ENCODE measurements around the gene ZNF385B. TPM values are rescaled to one million over a fixed set of nuclear protein-coding genes. Genes with fewer than 3 reads are reported as not detected.

Gene ZNF385B
- total RNA-seq, 5 donors from 2014 or later (not counting 1 experiment from before 2014, with no cell fraction given) = 0.12 TPM; not detected in 4

GRCh38 chr2:179447839-179448447, 413.5 kb downstream of the ZNF385B start:
- Histone ChIP-seq H3K4me1 (ENCODE audit: control insufficient read depth in 1 of 2, extremely low read depth in 1 of 2, insufficient read depth in 2 of 2, low read length in 2 of 2) (no peaks in the 10 kb centered on the region), H3K27ac (ENCODE audit: low read length) (no peak overlapping the region), H3K27me3 (replicated peaks in 1 of 2; ENCODE audit: control insufficient read depth in 2 of 2, extremely low read depth in 1 of 2, insufficient read depth in 2 of 2, low read length in 1 of 2) (peaks cover 0 to 3% of the 10 kb centered on the region in 2 experiments), H3K4me3 (ENCODE audit: control insufficient read depth in 1 of 2, extremely low read depth in 1 of 2, low read length in 1 of 2) (no peak overlapping the region), H3K36me3 (ENCODE audit: control insufficient read depth in 2 of 2, extremely low read depth in 1 of 2, insufficient read depth in 1 of 2, low read length in 1 of 2) (no peaks in the 10 kb centered on the region), H3K9me3 (no peaks in the 10 kb centered on the region)
- ATAC-seq (replicated peaks in 1 of 4) = no peak
- WGBS (ENCODE audit: insufficient coverage) = no CpG with 5 or more reads among the region's 1 CpG
- CTCF ChIA-PET = no interaction called here
- Mint-ChIP-seq H3K4me1 (no peaks in the 10 kb centered on the region), H3K36me3 (no peaks in the 10 kb centered on the region), H3K9me3 (no peaks in the 10 kb centered on the region), H3K4me3 (no peak overlapping the region), H3K27ac (no peak overlapping the region), H3K27me3 (peaks cover 2 to 18% of the 10 kb centered on the region in 2 donors)
- no peak for DNase-seq
- POLR2A ChIA-PET = no interaction called here

DNA sequence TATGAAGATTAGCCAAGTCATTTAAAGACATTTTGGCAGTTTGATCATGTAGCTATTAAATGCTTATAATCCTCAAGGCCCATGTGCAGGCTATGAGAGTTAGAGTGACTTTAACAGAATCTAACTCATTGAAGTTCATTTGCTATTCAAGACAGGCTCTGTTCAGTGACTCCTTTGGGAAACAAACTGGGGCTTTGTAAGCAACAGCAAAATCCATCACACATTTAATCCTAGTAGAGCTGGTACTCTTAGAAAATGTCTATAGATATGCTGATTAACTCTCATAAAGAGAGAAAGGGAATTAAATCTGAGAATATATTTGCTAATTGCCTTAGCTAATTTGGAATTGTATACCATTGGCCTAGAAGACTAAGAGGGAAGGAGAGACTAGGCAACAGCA, 414.0 kb downstream of the ZNF385B start:
- Mint-ChIP-seq H3K9me3 (no peaks in the 10 kb centered on the region), H3K27ac (no peak overlapping the region)
- CTCF ChIA-PET = no interaction called here

DNA sequence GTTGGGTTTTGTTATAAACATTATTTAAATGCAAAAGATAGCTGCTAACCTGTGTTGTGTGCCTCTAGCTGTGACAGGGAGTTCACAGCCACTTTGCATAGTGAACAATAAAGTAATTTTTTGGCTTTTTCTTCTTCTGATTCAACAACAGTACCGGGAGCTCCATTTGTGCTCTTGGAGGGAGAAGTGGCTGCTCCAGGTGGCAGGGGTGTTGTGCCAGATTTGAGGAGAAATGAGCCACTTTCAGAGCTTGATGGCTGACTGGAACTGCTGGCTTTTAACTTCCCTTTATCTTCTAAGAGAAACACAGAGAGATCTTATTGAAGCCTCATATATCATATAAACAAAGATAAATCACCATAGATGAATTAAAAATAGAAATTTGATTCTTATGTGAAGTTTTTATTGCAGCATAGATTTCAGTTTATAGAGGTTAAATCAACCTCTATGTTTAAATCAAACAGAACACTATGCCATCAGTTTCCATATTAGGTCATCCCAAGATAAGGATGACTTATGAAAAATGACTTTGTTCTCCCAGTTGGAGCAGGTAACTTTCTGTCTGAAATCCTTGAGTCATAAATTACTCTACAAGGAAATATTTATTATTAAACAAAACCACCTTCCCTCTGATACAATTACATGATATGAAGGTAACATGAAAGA, 414.8 kb downstream of the ZNF385B start:
- no CpG with 5 or more reads among the region's 1 CpG for WGBS (ENCODE audit: insufficient coverage)

More for the DNA sequence above, 414.0 kb downstream of the ZNF385B start:
- no peaks in the 10 kb centered on the region for H3K36me3 ChIP-seq (ENCODE audit: control insufficient read depth in 2 of 2, extremely low read depth in 1 of 2, insufficient read depth in 1 of 2, low read length in 1 of 2)
- Mint-ChIP-seq H3K36me3 (no peaks in the 10 kb centered on the region), H3K4me3 (no peak overlapping the region), H3K4me1 (no peaks in the 10 kb centered on the region), H3K27me3 (peaks cover 2 to 23% of the 10 kb centered on the region in 2 donors)
- H3K27me3 ChIP-seq (replicated peaks in 1 of 2; ENCODE audit: control insufficient read depth in 2 of 2, extremely low read depth in 1 of 2, insufficient read depth in 2 of 2, low read length in 1 of 2) = peaks cover 0 to 3% of the 10 kb centered on the region in 2 experiments
- H3K4me1 ChIP-seq (ENCODE audit: control insufficient read depth in 1 of 2, extremely low read depth in 1 of 2, insufficient read depth in 2 of 2, low read length in 2 of 2) = no peaks in the 10 kb centered on the region
- DNase-seq = no peak
- no peaks in the 10 kb centered on the region for H3K9me3 ChIP-seq
- POLR2A ChIA-PET = no interaction called here
- no peak overlapping the region for H3K4me3 ChIP-seq (ENCODE audit: control insufficient read depth in 1 of 2, extremely low read depth in 1 of 2, low read length in 1 of 2)
- ATAC-seq (replicated peaks in 1 of 4) = no peak
- H3K27ac ChIP-seq (ENCODE audit: low read length) = no peak overlapping the region

DNA sequence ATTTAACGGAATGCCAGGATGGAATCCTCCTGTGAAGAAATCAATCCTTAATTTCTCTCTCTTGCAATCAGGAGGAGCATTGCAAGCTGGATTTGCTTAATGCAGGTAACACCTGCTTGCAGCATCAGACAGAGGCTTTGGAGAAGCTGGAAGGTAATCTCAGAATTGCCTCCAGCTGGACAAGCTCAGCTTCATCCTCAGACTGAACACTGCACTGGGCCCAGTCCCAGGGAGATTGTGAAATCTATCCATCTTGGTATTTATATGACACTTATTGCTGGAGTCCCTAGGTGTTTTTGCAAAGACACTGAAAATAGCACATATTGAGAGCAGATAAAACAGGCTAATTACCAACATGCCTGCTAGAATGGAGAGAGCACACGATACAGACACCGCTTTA, 417.4 kb downstream of the ZNF385B start:
- Histone ChIP-seq H3K27me3 (replicated peaks in 1 of 2; ENCODE audit: control insufficient read depth in 2 of 2, extremely low read depth in 1 of 2, insufficient read depth in 2 of 2, low read length in 1 of 2) (peaks cover 0 to 5% of the 10 kb centered on the region in 2 experiments), H3K9me3 (no peaks in the 10 kb centered on the region), H3K4me3 (ENCODE audit: control insufficient read depth in 1 of 2, extremely low read depth in 1 of 2, low read length in 1 of 2) (no peak overlapping the region), H3K4me1 (ENCODE audit: control insufficient read depth in 1 of 2, extremely low read depth in 1 of 2, insufficient read depth in 2 of 2, low read length in 2 of 2) (no peaks in the 10 kb centered on the region), H3K27ac (ENCODE audit: low read length) (no peak overlapping the region), H3K36me3 (ENCODE audit: control insufficient read depth in 2 of 2, extremely low read depth in 1 of 2, insufficient read depth in 1 of 2, low read length in 1 of 2) (no peaks in the 10 kb centered on the region)
- no peaks in the 10 kb centered on the region for H3K36me3 Mint-ChIP-seq
- H3K9me3 Mint-ChIP-seq = no peaks in the 10 kb centered on the region
- ChIA-PET POLR2A (no interaction called here), CTCF (no interaction called here)
- H3K27me3 Mint-ChIP-seq = peaks cover 2 to 33% of the 10 kb centered on the region in 2 donors
- no peaks in the 10 kb centered on the region for H3K4me1 Mint-ChIP-seq
- DNase-seq (no peak), ATAC-seq (replicated peaks in 1 of 4) (no peak)
- WGBS (ENCODE audit: insufficient coverage) = no CpG with 5 or more reads among the region's 3 CpGs
- H3K27ac Mint-ChIP-seq = no peak overlapping the region
- H3K4me3 Mint-ChIP-seq = no peak overlapping the region

More for the DNA sequence above, 414.8 kb downstream of the ZNF385B start:
- no peaks in the 10 kb centered on the region for H3K4me1 Mint-ChIP-seq
- no peak overlapping the region for H3K4me3 ChIP-seq (ENCODE audit: control insufficient read depth in 1 of 2, extremely low read depth in 1 of 2, low read length in 1 of 2)
- no peak overlapping the region for H3K27ac Mint-ChIP-seq
- H3K27me3 ChIP-seq (replicated peaks in 1 of 2; ENCODE audit: control insufficient read depth in 2 of 2, extremely low read depth in 1 of 2, insufficient read depth in 2 of 2, low read length in 1 of 2) = peaks cover 0 to 3% of the 10 kb centered on the region in 2 experiments
- DNase-seq = no peak
- ChIA-PET POLR2A (no interaction called here), CTCF (no interaction called here)
- H3K4me1 ChIP-seq (ENCODE audit: control insufficient read depth in 1 of 2, extremely low read depth in 1 of 2, insufficient read depth in 2 of 2, low read length in 2 of 2) = no peaks in the 10 kb centered on the region
- no peaks in the 10 kb centered on the region for H3K36me3 ChIP-seq (ENCODE audit: control insufficient read depth in 2 of 2, extremely low read depth in 1 of 2, insufficient read depth in 1 of 2, low read length in 1 of 2)
- no peaks in the 10 kb centered on the region for H3K36me3 Mint-ChIP-seq
- no peak for ATAC-seq (replicated peaks in 1 of 4)
- H3K4me3 Mint-ChIP-seq = no peak overlapping the region
- peaks cover 2 to 24% of the 10 kb centered on the region in 2 donors for H3K27me3 Mint-ChIP-seq
- no peaks in the 10 kb centered on the region for H3K9me3 ChIP-seq
- no peaks in the 10 kb centered on the region for H3K9me3 Mint-ChIP-seq
- no peak overlapping the region for H3K27ac ChIP-seq (ENCODE audit: low read length)

- H3K27me3 Mint-ChIP-seq = peaks cover 5 to 36% of the 10 kb centered on the region in 2 donors
- H3K36me3 Mint-ChIP-seq = no peaks in the 10 kb centered on the region
- no peak overlapping the region for H3K27ac ChIP-seq (ENCODE audit: low read length)
- no peak overlapping the region for H3K4me3 Mint-ChIP-seq
- ChIA-PET CTCF (no interaction called here), POLR2A (no interaction called here)
- no peaks in the 10 kb centered on the region for H3K9me3 Mint-ChIP-seq
- ATAC-seq (replicated peaks in 1 of 4) = no peak
- peaks cover 0 to 5% of the 10 kb centered on the region in 2 experiments for H3K27me3 ChIP-seq (replicated peaks in 1 of 2; ENCODE audit: control insufficient read depth in 2 of 2, extremely low read depth in 1 of 2, insufficient read depth in 2 of 2, low read length in 1 of 2)
- H3K4me1 ChIP-seq (ENCODE audit: control insufficient read depth in 1 of 2, extremely low read depth in 1 of 2, insufficient read depth in 2 of 2, low read length in 2 of 2) = no peaks in the 10 kb centered on the region
- no peaks in the 10 kb centered on the region for H3K9me3 ChIP-seq
- no peak for DNase-seq
- no peak overlapping the region for H3K4me3 ChIP-seq (ENCODE audit: control insufficient read depth in 1 of 2, extremely low read depth in 1 of 2, low read length in 1 of 2)
- H3K4me1 Mint-ChIP-seq = no peaks in the 10 kb centered on the region
- no peaks in the 10 kb centered on the region for H3K36me3 ChIP-seq (ENCODE audit: control insufficient read depth in 2 of 2, extremely low read depth in 1 of 2, insufficient read depth in 1 of 2, low read length in 1 of 2)
- WGBS (ENCODE audit: insufficient coverage) = 87% methylated on average over 9 of the region's 12 CpGs
- H3K27ac Mint-ChIP-seq = no peak overlapping the region
These were observed 418.2 kb downstream of the ZNF385B start for GRCh38 chr2:179443180-179443579.

DNA sequence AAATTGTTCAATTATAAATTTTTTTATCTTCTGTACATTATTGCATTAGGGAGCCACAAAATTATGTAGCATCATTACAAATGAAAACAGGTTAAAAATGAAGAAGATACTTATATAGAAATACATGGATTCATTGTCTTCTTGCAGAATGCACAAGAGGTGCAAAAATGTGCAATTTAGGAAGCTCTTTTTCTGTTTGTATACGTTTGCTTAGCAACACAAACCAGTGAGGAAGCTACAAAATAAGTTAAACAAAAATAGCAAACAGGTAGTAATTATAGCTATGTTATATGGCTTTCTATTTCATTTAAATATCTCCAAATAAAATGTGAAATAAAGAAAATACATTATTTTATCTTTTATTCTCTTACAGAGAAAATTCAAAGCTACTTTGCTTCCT, 419.2 kb downstream of the ZNF385B start:
- no peak overlapping the region for H3K27ac Mint-ChIP-seq
- peaks cover 5 to 36% of the 10 kb centered on the region in 2 donors for H3K27me3 Mint-ChIP-seq
- no peaks in the 10 kb centered on the region for H3K9me3 Mint-ChIP-seq
- Histone ChIP-seq H3K9me3 (no peaks in the 10 kb centered on the region), H3K27me3 (replicated peaks in 1 of 2; ENCODE audit: control insufficient read depth in 2 of 2, extremely low read depth in 1 of 2, insufficient read depth in 2 of 2, low read length in 1 of 2) (peaks cover 0 to 5% of the 10 kb centered on the region in 2 experiments), H3K27ac (ENCODE audit: low read length) (no peak overlapping the region), H3K4me3 (ENCODE audit: control insufficient read depth in 1 of 2, extremely low read depth in 1 of 2, low read length in 1 of 2) (no peak overlapping the region), H3K36me3 (ENCODE audit: control insufficient read depth in 2 of 2, extremely low read depth in 1 of 2, insufficient read depth in 1 of 2, low read length in 1 of 2) (no peaks in the 10 kb centered on the region), H3K4me1 (ENCODE audit: control insufficient read depth in 1 of 2, extremely low read depth in 1 of 2, insufficient read depth in 2 of 2, low read length in 2 of 2) (no peaks in the 10 kb centered on the region)
- no CpG with 5 or more reads among the region's 1 CpG for WGBS (ENCODE audit: insufficient coverage)
- ChIA-PET POLR2A (no interaction called here), CTCF (interaction anchor here (0.8 to 1.2 kb wide), 2 partner anchors 223 to 313 kb away, joined by 3 read pairs; no protein-coding TSS in a partner anchor)
- ATAC-seq (replicated peaks in 1 of 4) (no peak), DNase-seq (no peak)
- no peaks in the 10 kb centered on the region for H3K4me1 Mint-ChIP-seq
- H3K4me3 Mint-ChIP-seq = no peak overlapping the region
- no peaks in the 10 kb centered on the region for H3K36me3 Mint-ChIP-seq

Data from T-cell (primary cell).